Stimulated activated CD4-positive, alpha-beta T cell treated with anti-CD3 and anti-CD28 coated beads, Interleukin-1b, Interleukin-23, amount 100 ng/mL, for 1 hour (primary cell): ENCODE results near the gene SEC14L1.
"Not testable (repeated sequence)": the region's sequence is repeated elsewhere in the genome, so short reads cannot be mapped to it uniquely, and the experiment has no call there.

Source experiments
- DNase-seq, 2 donors: peaks; one replicate each; pipeline ENCODE4 v3.0.0-alpha.2; 2020; ENCODE audit warnings: low read depth in 2 of 2

The SEC14L1 gene

GRCh38 chr17:77140878-77141767, at the start of gene SEC14L1:
Gene SEC14L1, plus strand, starts transcription at chr17:77140969. Its CDS starts 2,628 bp downstream, at chr17:77143597.
- DNase-seq: no peak

DNA sequence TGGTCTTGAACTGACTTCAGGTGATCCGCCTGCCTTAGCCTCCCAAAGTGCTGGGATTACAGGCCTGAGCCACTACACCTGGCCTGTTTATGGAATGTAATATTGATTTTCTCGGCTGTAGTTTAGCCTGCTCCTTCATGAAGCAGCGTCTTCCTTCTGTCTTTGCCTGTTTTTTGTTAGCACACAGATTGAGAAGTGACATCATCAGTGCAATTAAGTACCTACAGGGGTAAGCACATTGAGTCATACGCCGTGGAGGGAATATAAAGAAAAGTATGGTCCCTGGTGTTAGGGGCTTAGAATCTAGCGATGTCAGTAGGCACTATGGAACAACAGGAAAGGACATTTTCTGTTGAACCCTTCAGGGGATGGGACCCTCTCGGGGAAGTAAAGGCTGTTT, 48.7 kb upstream of the SEC14L1 start:
- no peak for DNase-seq

- no peak for DNase-seq
Observed at GRCh38 chr17:77095461-77095860, 45.3 kb upstream of the SEC14L1 start.

- DNase-seq: no peak
Observed at GRCh38 chr17:77096570-77097214, 44.1 kb upstream of the SEC14L1 start.

DNA sequence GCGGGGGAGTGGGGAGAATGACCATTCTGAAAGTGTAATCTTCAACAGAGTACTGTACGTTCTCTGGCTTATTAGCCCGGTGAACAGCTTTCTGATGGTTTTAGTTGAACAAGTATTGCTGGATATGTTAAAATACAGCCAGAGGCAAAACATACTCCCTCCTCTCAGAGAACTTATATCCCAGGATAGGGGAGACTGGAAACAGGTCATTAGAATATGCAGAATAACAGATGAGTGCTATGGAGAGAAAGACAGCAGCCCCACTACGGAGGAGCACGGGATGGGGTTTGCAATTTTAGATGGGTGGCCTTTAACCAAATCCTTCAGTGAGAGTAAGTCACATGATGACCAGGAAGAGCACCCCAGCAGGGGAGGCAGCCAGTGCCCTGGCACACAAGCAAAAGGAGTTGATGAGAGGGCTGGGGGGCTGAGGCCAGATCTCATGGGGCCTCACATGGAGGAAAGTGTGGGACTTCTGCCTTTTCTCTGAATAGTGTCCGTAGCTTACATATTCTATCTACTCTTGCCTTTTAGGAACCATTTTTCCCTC, 43.1 kb upstream of the SEC14L1 start:
- no peak for DNase-seq

DNA sequence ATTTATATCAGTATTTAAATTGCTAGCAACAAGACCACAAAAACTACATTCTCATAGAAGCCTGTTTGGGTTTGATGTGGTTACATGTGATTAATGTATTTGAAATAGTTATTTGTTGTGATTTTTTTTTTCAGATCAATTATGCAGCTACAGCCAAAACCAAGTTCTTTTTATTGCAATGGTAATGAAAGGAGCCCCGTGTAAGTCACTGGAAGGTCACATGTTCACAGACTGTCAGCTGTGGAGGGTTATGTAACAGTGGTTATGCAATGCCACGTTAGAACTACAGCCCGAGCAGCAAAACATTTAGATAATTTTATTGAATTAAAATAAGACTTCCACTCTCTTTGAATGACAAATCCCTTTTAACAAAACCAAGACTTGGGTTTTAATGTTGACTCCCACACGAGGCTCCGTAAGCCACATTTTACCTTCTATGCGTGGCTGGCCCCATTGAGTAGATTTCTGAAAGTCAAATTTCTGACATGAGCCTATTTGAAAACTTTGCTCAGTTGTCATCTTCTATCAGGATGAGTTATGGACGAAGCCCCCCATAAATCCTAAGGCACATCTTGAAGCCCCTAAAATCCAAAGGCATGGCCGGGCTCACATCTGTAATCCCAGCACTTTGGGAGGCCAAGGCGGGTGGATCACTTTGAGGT, 41.8 kb upstream of the SEC14L1 start:
- DNase-seq: no peak

- no peak for DNase-seq
Observed at GRCh38 chr17:77099997-77100396, 40.8 kb upstream of the SEC14L1 start.

GRCh38 chr17:77101521-77102410, 39.0 kb upstream of the SEC14L1 start:
- DNase-seq: no peak

GRCh38 chr17:77102411-77103134, 38.2 kb upstream of the SEC14L1 start:
- not testable (repeated sequence) for DNase-seq

- no peak for DNase-seq
Observed at GRCh38 chr17:77105706-77106105, 35.1 kb upstream of the SEC14L1 start.

DNA sequence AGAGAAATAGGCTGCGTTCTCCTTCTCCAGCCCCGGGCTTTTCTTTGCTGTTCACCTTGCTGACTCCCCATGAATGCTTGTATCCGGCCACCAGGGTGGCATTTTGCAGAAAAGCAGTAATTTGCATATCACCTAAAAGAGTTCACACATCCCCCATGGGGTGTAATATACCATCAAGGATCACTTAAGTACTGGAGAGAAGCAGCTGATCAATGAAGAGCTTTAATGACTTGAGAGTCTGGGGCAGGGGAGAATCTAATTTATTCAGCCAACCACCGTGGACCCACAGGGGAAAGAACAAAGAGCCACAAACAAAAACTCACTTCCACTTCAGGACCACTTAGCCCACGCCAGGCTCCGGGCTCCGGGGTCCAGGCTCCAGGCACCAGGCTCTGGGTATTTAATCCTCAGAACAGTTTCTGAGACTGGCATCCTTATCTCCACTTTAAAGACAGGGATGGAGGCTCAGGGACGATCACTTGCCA, 33.9 kb upstream of the SEC14L1 start:
- DNase-seq: no peak

- DNase-seq: peak; percentile 4 to 29
Observed at GRCh38 chr17:77107506-77108433, 33.0 kb upstream of the SEC14L1 start.

DNA sequence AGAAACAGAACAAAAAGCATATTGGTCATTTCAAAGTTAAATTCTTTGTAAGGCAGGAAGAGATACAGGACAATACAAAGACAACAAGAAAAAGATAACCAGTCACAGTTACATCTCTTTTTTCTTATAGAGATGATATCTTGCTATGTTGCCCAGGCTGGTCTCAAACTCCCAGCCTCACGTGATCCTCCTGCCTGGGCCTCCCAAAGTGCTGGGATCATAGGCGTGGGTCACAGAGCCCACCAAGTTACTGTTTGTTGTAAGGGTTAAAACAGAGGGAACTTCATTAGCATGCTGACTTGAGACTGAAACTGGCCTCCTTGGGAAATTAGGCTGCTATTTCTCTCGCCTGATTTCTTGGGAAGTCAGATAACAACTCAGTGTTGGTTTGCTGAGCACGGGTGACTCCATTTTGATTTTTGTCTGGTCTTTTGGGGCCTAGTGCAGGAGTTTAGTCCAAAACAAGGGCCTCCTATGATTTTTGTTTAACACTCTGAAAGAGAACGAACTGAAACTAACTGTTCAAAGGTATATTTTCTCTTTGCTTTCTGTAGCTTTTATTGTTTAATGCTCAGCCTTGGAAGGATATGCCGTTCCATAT, 31.5 kb upstream of the SEC14L1 start:
- DNase-seq: no peak

GRCh38 chr17:77109764-77110359, 30.9 kb upstream of the SEC14L1 start:
- DNase-seq: no peak

- DNase-seq: not testable (repeated sequence)
Observed at GRCh38 chr17:77111165-77111933, 29.4 kb upstream of the SEC14L1 start.

GRCh38 chr17:77111934-77112296, 28.9 kb upstream of the SEC14L1 start:
- DNase-seq: no peak

GRCh38 chr17:77115510-77115909, 25.3 kb upstream of the SEC14L1 start:
- DNase-seq: no peak

- DNase-seq: no peak
Observed at GRCh38 chr17:77115947-77116346, 24.8 kb upstream of the SEC14L1 start.
